Keratinocyte (primary cell): Measurements from ENCODE around the gene SPATS2L. TPM values are rescaled to one million over a fixed set of nuclear protein-coding genes. Genes with fewer than 3 reads are reported as not detected.
A peak's percentile ranks its signal among the peaks of the same experiment; 100 is the strongest.

Experiments used
- DNase-seq: peaks from one replicate; pipeline ENCODE4 v3.0.0-alpha.2; 2011; ENCODE audit warnings: low read depth, missing footprints, low spot score
- FAIRE-seq: peaks from 2 replicates; lab custom pipeline; 2011; peaks lifted over from hg19 to GRCh38; lab: Jason Lieb, UNC
- H2AFZ ChIP-seq: 2 replicates; pipeline ENCODE4 v1.6.0; 2012; ENCODE audit warnings: low read length, control low read depth, inconsistent platforms; ENCODE audit not compliant: control insufficient read depth
- H3K27ac ChIP-seq: 2 replicates; pipeline ENCODE4 v1.5.1; 2011; ENCODE audit warnings: low read length; ENCODE audit not compliant: control insufficient read depth, insufficient read depth
- H3K27me3 ChIP-seq: 3 replicates; pipeline ENCODE4 v1.6.0; 2011; ENCODE audit warnings: low read length; ENCODE audit not compliant: control insufficient read depth, insufficient read depth; ENCODE audit errors: extremely low read depth
- H3K36me3 ChIP-seq, 2 experiments: 2 replicates in 1 of 2; 3 replicates in 1 of 2; pipeline ENCODE4 v1.5.1; 2011; ENCODE audit warnings: low read length in 2 of 2, mild to moderate bottlenecking in 1 of 2; ENCODE audit not compliant: control insufficient read depth in 2 of 2, insufficient read depth in 2 of 2; ENCODE audit errors: extremely low read depth in 1 of 2
- H3K4me1 ChIP-seq: 3 replicates; pipeline ENCODE4 v1.5.1; 2011; ENCODE audit warnings: low read length; ENCODE audit not compliant: control insufficient read depth, insufficient read depth; ENCODE audit errors: extremely low read depth
- H3K4me2 ChIP-seq: 3 replicates; pipeline ENCODE4 v1.6.0; 2011; ENCODE audit warnings: low read depth, low read length; ENCODE audit not compliant: control insufficient read depth, insufficient read depth; ENCODE audit errors: extremely low read depth
- H3K4me3 ChIP-seq, 3 experiments: fragments of 200-600 bp in 1 of 3; sonication (generic) in 1 of 3; 2 replicates in 2 of 3; 3 replicates in 1 of 3; pipeline ENCODE4 v1.5.1; 2011 to 2016; ENCODE audit warnings: low read length in 3 of 3, mild to moderate bottlenecking in 3 of 3, control low read depth in 2 of 3, inconsistent platforms in 1 of 3, low read depth in 1 of 3, mixed read lengths in 1 of 3, mixed run types in 1 of 3, moderate library complexity in 1 of 3; ENCODE audit not compliant: control insufficient read depth in 2 of 3, insufficient read depth in 2 of 3; ENCODE audit errors: extremely low read depth in 1 of 3
- H3K79me2 ChIP-seq: 2 replicates; pipeline ENCODE4 v1.6.0; 2012; ENCODE audit warnings: low read length; ENCODE audit not compliant: control insufficient read depth, insufficient read depth
- H3K9ac ChIP-seq: 3 replicates; pipeline ENCODE4 v1.6.0; 2011; ENCODE audit warnings: low read length; ENCODE audit not compliant: control insufficient read depth, insufficient read depth; ENCODE audit errors: extremely low read depth
- H3K9me1 ChIP-seq: 3 replicates; pipeline ENCODE4 v1.6.0; 2011; ENCODE audit warnings: low read length; ENCODE audit not compliant: control insufficient read depth, insufficient read depth; ENCODE audit errors: extremely low read depth
- H3K9me3 ChIP-seq: 2 replicates; pipeline ENCODE4 v1.5.1; 2012; ENCODE audit warnings: low read depth, low read length; ENCODE audit not compliant: control insufficient read depth
- H4K20me1 ChIP-seq: 3 replicates; pipeline ENCODE4 v1.6.0; 2011; ENCODE audit warnings: low read length; ENCODE audit not compliant: control insufficient read depth, insufficient read depth; ENCODE audit errors: extremely low read depth
- EZH2 ChIP-seq: IDR thresholded peaks from one replicate; pipeline ENCODE4 v1.6.1; 2012; ENCODE audit warnings: inconsistent platforms, mild to moderate bottlenecking, low read length, moderate library complexity
- dilution Hi-C: fragments of 300-500 bp; cut with MboI; formaldehyde crosslinking; loops from one replicate; pipeline ENCODE4 v1.7.0; 2020; ENCODE audit warnings: low sequenced_read_pairs; ENCODE audit not compliant: extremely low pct_ligation_motif_present
- polyA plus RNA-seq, 5 experiments: library from polyadenylated mRNA; depleted of rRNA in 3 of 5; stranded (reverse) in 3 of 5; stranded (forward) in 1 of 5; unstranded in 1 of 5; fragments of >200 nt; gene quantifications; 1 replicate in 1 of 5; 2 replicates in 3 of 5; 3 replicates in 1 of 5; pipeline versions ENCODE4 v1.2.1 to v1.2.3, GENCODE V29; 2011 to 2012; ENCODE audit warnings: missing spikeins in 2 of 5, low read depth in 1 of 5, low replicate concordance in 1 of 5
- TF ChIP-seq, protein P1 (sequence below), 3 experiments: IDR thresholded peaks in 1 of 3; conservative IDR thresholded peaks in 1 of 3; optimal IDR thresholded peaks in 1 of 3; 2 replicates in 2 of 3; 3 replicates in 1 of 3; pipeline versions ENCODE3 to v1.5.1; 2011; ENCODE audit warnings: low read length in 3 of 3, mild to moderate bottlenecking in 3 of 3, moderate library complexity in 2 of 3, control low read depth in 1 of 3, inconsistent platforms in 1 of 3; ENCODE audit not compliant: insufficient read depth in 2 of 3; ENCODE audit errors: extremely low read depth in 1 of 3

SPATS2L gene
- polyA plus RNA-seq, 1 donor (not counting 4 experiments of a cell fraction or from before 2014, with no cell fraction given): 95.3 TPM

DNA sequence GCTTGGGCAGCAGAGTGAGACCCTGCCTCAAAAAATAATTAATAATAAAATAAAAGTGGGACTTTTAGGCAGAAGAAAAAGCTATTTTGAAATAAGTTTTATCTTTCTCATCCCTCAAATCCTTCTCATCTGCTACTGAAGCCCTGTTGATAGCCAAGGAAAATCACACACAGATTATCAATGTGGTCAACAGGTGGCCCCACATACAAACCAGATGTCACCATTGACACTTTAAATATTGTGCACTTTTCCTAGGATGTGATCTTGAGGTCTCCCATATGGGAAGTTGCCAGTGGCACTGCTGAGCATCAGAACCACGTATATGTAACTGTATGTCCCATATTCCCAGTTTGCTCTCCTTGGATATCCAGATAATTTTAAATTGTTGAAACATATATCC is 138.8 kb downstream of the SPATS2L start:
- no peaks in the 10 kb centered on the region for H3K9me1 ChIP-seq
- TF ChIP-seq, protein P1, sequence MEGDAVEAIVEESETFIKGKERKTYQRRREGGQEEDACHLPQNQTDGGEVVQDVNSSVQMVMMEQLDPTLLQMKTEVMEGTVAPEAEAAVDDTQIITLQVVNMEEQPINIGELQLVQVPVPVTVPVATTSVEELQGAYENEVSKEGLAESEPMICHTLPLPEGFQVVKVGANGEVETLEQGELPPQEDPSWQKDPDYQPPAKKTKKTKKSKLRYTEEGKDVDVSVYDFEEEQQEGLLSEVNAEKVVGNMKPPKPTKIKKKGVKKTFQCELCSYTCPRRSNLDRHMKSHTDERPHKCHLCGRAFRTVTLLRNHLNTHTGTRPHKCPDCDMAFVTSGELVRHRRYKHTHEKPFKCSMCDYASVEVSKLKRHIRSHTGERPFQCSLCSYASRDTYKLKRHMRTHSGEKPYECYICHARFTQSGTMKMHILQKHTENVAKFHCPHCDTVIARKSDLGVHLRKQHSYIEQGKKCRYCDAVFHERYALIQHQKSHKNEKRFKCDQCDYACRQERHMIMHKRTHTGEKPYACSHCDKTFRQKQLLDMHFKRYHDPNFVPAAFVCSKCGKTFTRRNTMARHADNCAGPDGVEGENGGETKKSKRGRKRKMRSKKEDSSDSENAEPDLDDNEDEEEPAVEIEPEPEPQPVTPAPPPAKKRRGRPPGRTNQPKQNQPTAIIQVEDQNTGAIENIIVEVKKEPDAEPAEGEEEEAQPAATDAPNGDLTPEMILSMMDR (optimal IDR thresholded peaks at IDR 0.05 in 1 of 3, IDR thresholded peaks at IDR 0.05 in 1 of 3, conservative IDR thresholded peaks at IDR 0.05 in 1 of 3; ENCODE audit: extremely low read depth in 1 of 3, insufficient read depth in 2 of 3, low read length in 3 of 3): no peak
- TF ChIP-seq EZH2: no peak
- H3K36me3 ChIP-seq: peaks cover 8 to 12% of the 10 kb centered on the region in 2 experiments
- H3K4me1 ChIP-seq: no peaks in the 10 kb centered on the region
- H3K27me3 ChIP-seq: no peaks in the 10 kb centered on the region
- H2AFZ ChIP-seq: no peak overlapping the region
- no peak overlapping the region for H3K4me3 ChIP-seq
- dilution Hi-C loops: no loop called here
- H3K4me2 ChIP-seq: no peak overlapping the region
- no peak overlapping the region for H3K27ac ChIP-seq
- FAIRE-seq (peak; percentile 36), DNase-seq (no peak)
- H3K9me3 ChIP-seq: no peaks in the 10 kb centered on the region
- no peaks in the 10 kb centered on the region for H4K20me1 ChIP-seq
- H3K9ac ChIP-seq: no peak overlapping the region
- H3K79me2 ChIP-seq: no peaks in the 10 kb centered on the region

DNA sequence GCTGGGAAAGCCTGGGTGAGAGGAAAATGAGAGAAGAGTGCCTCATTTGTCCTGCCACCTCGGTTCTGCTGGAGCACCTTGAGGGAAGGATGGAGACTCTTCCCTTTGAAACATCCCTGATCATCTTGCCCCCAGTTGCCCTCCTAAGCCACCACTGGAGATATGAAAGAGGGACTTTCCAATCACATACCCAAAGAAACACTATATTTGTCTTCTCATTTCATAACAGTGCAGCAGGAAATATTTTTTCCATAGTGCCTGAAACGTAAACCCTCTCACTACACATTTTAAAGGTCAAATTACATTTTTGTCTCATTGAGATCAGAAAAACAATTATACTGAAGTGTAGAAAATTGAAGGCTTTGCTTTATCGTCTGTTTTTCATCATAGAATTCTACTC is 140.1 kb downstream of the SPATS2L start:
- FAIRE-seq: no peak

More for the DNA sequence above, 140.1 kb downstream of the SPATS2L start:
- Histone ChIP-seq H3K27me3 (no peaks in the 10 kb centered on the region), H3K9me3 (no peaks in the 10 kb centered on the region), H3K27ac (no peak overlapping the region), H3K4me1 (no peaks in the 10 kb centered on the region), H3K4me3 (no peak overlapping the region), H3K9me1 (no peaks in the 10 kb centered on the region), H3K4me2 (no peak overlapping the region), H3K9ac (no peak overlapping the region), H3K79me2 (no peaks in the 10 kb centered on the region), H3K36me3 (peaks cover 11 to 13% of the 10 kb centered on the region in 2 experiments), H2AFZ (no peak overlapping the region), H4K20me1 (no peaks in the 10 kb centered on the region)
- TF ChIP-seq EZH2: no peak
- TF ChIP-seq, protein P1 (optimal IDR thresholded peaks at IDR 0.05 in 1 of 3, IDR thresholded peaks at IDR 0.05 in 1 of 3, conservative IDR thresholded peaks at IDR 0.05 in 1 of 3; ENCODE audit: extremely low read depth in 1 of 3, insufficient read depth in 2 of 3, low read length in 3 of 3): no peak
- no peak for DNase-seq
- dilution Hi-C loops: no loop called here
